CD8-positive, alpha-beta memory T cell (primary cell): ENCODE results near the gene CADM1. TPM values are rescaled to one million over a fixed set of nuclear protein-coding genes. Genes with fewer than 3 reads are reported as not detected.

ENCODE experiments used
- CTCF ChIA-PET: fragments of 350-600 bp; sonication (Branson Sonifier 250); formaldehyde crosslinking; loops from one replicate; lab custom pipeline; 2021; ENCODE audit warnings: antibody characterized with exemption; lab: Charles Lee
- POLR2A ChIA-PET: fragments of 350-600 bp; sonication (Branson Sonifier 250); formaldehyde crosslinking; loops from one replicate; lab custom pipeline; 2021; ENCODE audit warnings: antibody characterized with exemption; lab: Charles Lee
- DNase-seq, 5 donors: peaks; one replicate each; pipeline versions ENCODE4 v3.0.0 to v3.0.0-alpha.2; 2020 to 2022; ENCODE audit warnings: mixed read lengths in 1 of 5
- H3K27ac ChIP-seq: one replicate; pipeline ENCODE4 v1.7.0; 2013; ENCODE audit warnings: low read depth, mild to moderate bottlenecking, low read length, moderate library complexity
- H3K27me3 ChIP-seq: 2 replicates; pipeline ENCODE4 v1.7.0; 2013; ENCODE audit warnings: low read length, mild to moderate bottlenecking; ENCODE audit not compliant: insufficient read depth, poor library complexity, severe bottlenecking
- H3K36me3 ChIP-seq: 2 replicates; pipeline ENCODE4 v1.7.0; 2013; ENCODE audit warnings: mild to moderate bottlenecking, low read length, moderate library complexity; ENCODE audit not compliant: insufficient read depth
- H3K4me1 ChIP-seq: 2 replicates; pipeline ENCODE4 v1.7.0; 2013; ENCODE audit warnings: mild to moderate bottlenecking, low read length, moderate library complexity; ENCODE audit not compliant: insufficient read depth
- H3K4me3 ChIP-seq: 2 replicates; pipeline ENCODE4 v1.7.0; 2013; ENCODE audit warnings: mild to moderate bottlenecking, low read length
- H3K9me3 ChIP-seq: 2 replicates; pipeline ENCODE4 v1.7.0; 2013; ENCODE audit warnings: mild to moderate bottlenecking, low read length
- H3K27ac Mint-ChIP-seq, 8 donors: one replicate each; pipeline ENCODE4 v1.8.0; 2020 to 2021; ENCODE audit warnings: mixed read lengths in 8 of 8, mild to moderate bottlenecking in 6 of 8, inconsistent platforms in 3 of 8, moderate library complexity in 3 of 8
- H3K27me3 Mint-ChIP-seq, 2 donors: one replicate each; pipeline ENCODE4 v1.8.0; 2020 to 2021; ENCODE audit warnings: mixed read lengths in 2 of 2, mild to moderate bottlenecking in 1 of 2, moderate library complexity in 1 of 2
- H3K36me3 Mint-ChIP-seq, 3 donors: one replicate each; pipeline ENCODE4 v1.8.0; 2020 to 2021; ENCODE audit warnings: mixed read lengths in 3 of 3, inconsistent platforms in 1 of 3, mild to moderate bottlenecking in 1 of 3
- H3K4me1 Mint-ChIP-seq, 3 donors: one replicate each; pipeline ENCODE4 v1.8.0; 2020 to 2021; ENCODE audit warnings: mixed read lengths in 3 of 3, inconsistent platforms in 1 of 3, mild to moderate bottlenecking in 1 of 3
- H3K4me3 Mint-ChIP-seq, 7 donors: one replicate each; pipeline ENCODE4 v1.8.0; 2020 to 2021; ENCODE audit warnings: mixed read lengths in 7 of 7, mild to moderate bottlenecking in 6 of 7, moderate library complexity in 4 of 7, inconsistent platforms in 2 of 7
- H3K9me3 Mint-ChIP-seq, 5 donors: one replicate each; pipeline ENCODE4 v1.8.0; 2020 to 2022; ENCODE audit warnings: mixed read lengths in 5 of 5, mild to moderate bottlenecking in 3 of 5, moderate library complexity in 2 of 5, inconsistent platforms in 1 of 5
- polyA plus RNA-seq: library from polyadenylated mRNA; unstranded; fragments of 300-500 nt; fragmentation: Illumina TruSeq; gene quantifications from one replicate; pipeline ENCODE4 v1.2.3, GENCODE V29; 2021
- total RNA-seq, 2 experiments: library from RNA; stranded (reverse); gene quantifications; one replicate each; pipeline ENCODE4 v1.2.3, GENCODE V29; 2021

Gene CADM1
- total and polyA plus RNA-seq, 3 experiments from 2014 or later, result 0.90 to 2.7 (median 1.1) TPM

- H3K4me1 ChIP-seq, result no peaks in the 10 kb centered on the region
- Mint-ChIP-seq H3K4me1 (no peaks in the 10 kb centered on the region), H3K36me3 (peaks cover 0 to 7% (median 2%) of the 10 kb centered on the region in 3 donors), H3K4me3 (no peak overlapping the region), H3K9me3 (no peaks in the 10 kb centered on the region), H3K27ac (no peak overlapping the region), H3K27me3 (no peaks in the 10 kb centered on the region)
- no peaks in the 10 kb centered on the region for H3K27me3 ChIP-seq
- ChIA-PET POLR2A (no interaction called here), CTCF (interaction anchor here (0.7 to 1.2 kb wide), 3 partner anchors 9 to 58 kb away, joined by 3 read pairs; no protein-coding TSS in a partner anchor)
- H3K4me3 ChIP-seq, result no peak overlapping the region
- H3K9me3 ChIP-seq, result no peaks in the 10 kb centered on the region
- H3K27ac ChIP-seq, result no peak overlapping the region
- no peak for DNase-seq
- H3K36me3 ChIP-seq, result no peaks in the 10 kb centered on the region
Observed at GRCh38 chr11:115234794-115235193, 269.4 kb downstream of the CADM1 start.

- POLR2A ChIA-PET, result no interaction called here
- H3K9me3 Mint-ChIP-seq, result peaks cover 0 to 10% (median 8%) of the 10 kb centered on the region in 5 donors
- peaks cover 0 to 19% (median 7%) of the 10 kb centered on the region in 3 donors for H3K36me3 Mint-ChIP-seq
- H3K27ac ChIP-seq, result no peak overlapping the region
- no peaks in the 10 kb centered on the region for H3K36me3 ChIP-seq
- H3K27me3 ChIP-seq, result no peaks in the 10 kb centered on the region
- CTCF ChIA-PET, result interaction anchor here (0.8 kb wide), 1 partner anchor 22 kb away, joined by 3 read pairs; no protein-coding TSS in a partner anchor
- H3K4me3 ChIP-seq, result no peak overlapping the region
- H3K27me3 Mint-ChIP-seq, result peaks cover 0 to 2% of the 10 kb centered on the region in 2 donors
- H3K4me1 ChIP-seq, result peaks cover 13% of the 10 kb centered on the region
- H3K4me1 Mint-ChIP-seq, result peaks cover 13 to 24% (median 23%) of the 10 kb centered on the region in 3 donors
- H3K27ac Mint-ChIP-seq, result no peak overlapping the region
- H3K4me3 Mint-ChIP-seq, result no peak overlapping the region
- H3K9me3 ChIP-seq, result no peaks in the 10 kb centered on the region
- DNase-seq, result no peak
Observed at GRCh38 chr11:115226556-115226955, 277.7 kb downstream of the CADM1 start.

GRCh38 chr11:115224551-115224950 lies 279.7 kb downstream of the CADM1 start:
- Mint-ChIP-seq H3K4me1 (peaks cover 13 to 26% (median 25%) of the 10 kb centered on the region in 3 donors), H3K9me3 (peaks cover 0 to 12% (median 9%) of the 10 kb centered on the region in 5 donors), H3K4me3 (no peak overlapping the region), H3K27ac (no peak overlapping the region), H3K36me3 (peaks cover 0 to 19% (median 3%) of the 10 kb centered on the region in 3 donors), H3K27me3 (peaks cover 0 to 2% of the 10 kb centered on the region in 2 donors)
- CTCF ChIA-PET, result interaction anchor here (0.9 kb wide), 1 partner anchor 10 kb away, joined by 3 read pairs; no protein-coding TSS in a partner anchor
- POLR2A ChIA-PET, result no interaction called here
- Histone ChIP-seq H3K36me3 (no peaks in the 10 kb centered on the region), H3K4me3 (no peak overlapping the region), H3K4me1 (peaks cover 13% of the 10 kb centered on the region), H3K27ac (no peak overlapping the region), H3K9me3 (no peaks in the 10 kb centered on the region), H3K27me3 (no peaks in the 10 kb centered on the region)
- no peak for DNase-seq

- no peaks in the 10 kb centered on the region for H3K9me3 ChIP-seq
- peak overlapping the region; percentile 64 for H3K27ac ChIP-seq
- H3K4me3 Mint-ChIP-seq, result peak overlapping the region in 3 of 7 donors; percentile 43 to 72 (median 60)
- no peaks in the 10 kb centered on the region for H3K27me3 ChIP-seq
- POLR2A ChIA-PET, result interaction anchor here (0.5 kb wide), 1 partner anchor 71 kb away, joined by 11 read pairs; no protein-coding TSS in a partner anchor
- peaks cover 13% of the 10 kb centered on the region for H3K4me1 ChIP-seq
- peaks cover 0 to 19% (median 2%) of the 10 kb centered on the region in 3 donors for H3K36me3 Mint-ChIP-seq
- CTCF ChIA-PET, result no interaction called here
- peak overlapping the region; percentile 74 to 95 (median 91) for H3K27ac Mint-ChIP-seq
- H3K36me3 ChIP-seq, result no peaks in the 10 kb centered on the region
- H3K27me3 Mint-ChIP-seq, result peaks cover 0 to 2% of the 10 kb centered on the region in 2 donors
- H3K4me3 ChIP-seq, result no peak overlapping the region
- H3K4me1 Mint-ChIP-seq, result peaks cover 18 to 40% (median 37%) of the 10 kb centered on the region in 3 donors
- peaks cover 0 to 12% (median 9%) of the 10 kb centered on the region in 5 donors for H3K9me3 Mint-ChIP-seq
- DNase-seq, result no peak
Observed at GRCh38 chr11:115222863-115223530, 281.2 kb downstream of the CADM1 start.

GRCh38 chr11:115222218-115222862 lies 281.9 kb downstream of the CADM1 start:
- ChIA-PET POLR2A (no interaction called here), CTCF (no interaction called here)
- DNase-seq, result peak in 3 of 5 donors; percentile 13 to 61 (median 32)
- no peaks in the 10 kb centered on the region for H3K9me3 ChIP-seq
- peak overlapping the region; percentile 64 for H3K27ac ChIP-seq
- Mint-ChIP-seq H3K4me3 (peak overlapping the region in 4 of 7 donors; percentile 25 to 72 (median 47)), H3K36me3 (peaks cover 0 to 19% (median 0%) of the 10 kb centered on the region in 3 donors), H3K9me3 (peaks cover 0 to 12% (median 9%) of the 10 kb centered on the region in 5 donors), H3K4me1 (peaks cover 22 to 47% (median 44%) of the 10 kb centered on the region in 3 donors), H3K27ac (peak overlapping the region; percentile 41 to 94 (median 87)), H3K27me3 (peaks cover 0 to 2% of the 10 kb centered on the region in 2 donors)
- no peaks in the 10 kb centered on the region for H3K36me3 ChIP-seq
- no peaks in the 10 kb centered on the region for H3K27me3 ChIP-seq
- peaks cover 17% of the 10 kb centered on the region for H3K4me1 ChIP-seq
- H3K4me3 ChIP-seq, result no peak overlapping the region

GRCh38 chr11:115221461-115222069 lies 282.6 kb downstream of the CADM1 start:
- no peak overlapping the region for H3K27ac ChIP-seq

GRCh38 chr11:115220911-115221310 lies 283.3 kb downstream of the CADM1 start:
- H3K4me1 Mint-ChIP-seq, result peaks cover 24 to 60% (median 56%) of the 10 kb centered on the region in 3 donors

More at GRCh38 chr11:115221461-115222069, 282.6 kb downstream of the CADM1 start:
- Mint-ChIP-seq H3K4me3 (peak overlapping the region in 1 of 7 donors; percentile 72), H3K9me3 (peaks cover 0 to 12% (median 9%) of the 10 kb centered on the region in 5 donors), H3K4me1 (peaks cover 22 to 54% (median 52%) of the 10 kb centered on the region in 3 donors), H3K27ac (peak overlapping the region in 6 of 8 donors; percentile 56 to 94 (median 89)), H3K27me3 (peaks cover 0 to 2% of the 10 kb centered on the region in 2 donors), H3K36me3 (peaks cover 0 to 19% (median 0%) of the 10 kb centered on the region in 3 donors)
- Histone ChIP-seq H3K9me3 (no peaks in the 10 kb centered on the region), H3K4me1 (peaks cover 19% of the 10 kb centered on the region), H3K36me3 (no peaks in the 10 kb centered on the region), H3K4me3 (no peak overlapping the region), H3K27me3 (no peaks in the 10 kb centered on the region)
- POLR2A ChIA-PET, result no interaction called here
- CTCF ChIA-PET, result no interaction called here
- no peak for DNase-seq

More at GRCh38 chr11:115220911-115221310, 283.3 kb downstream of the CADM1 start:
- peak overlapping the region in 2 of 8 donors; percentile 24 to 29 for H3K27ac Mint-ChIP-seq
- peaks cover 0 to 17% (median 0%) of the 10 kb centered on the region in 3 donors for H3K36me3 Mint-ChIP-seq
- CTCF ChIA-PET, result interaction anchor here (1.5 kb wide), 1 partner anchor 16 kb away, joined by 3 read pairs; no protein-coding TSS in a partner anchor
- no peaks in the 10 kb centered on the region for H3K9me3 ChIP-seq
- no peak overlapping the region for H3K27ac ChIP-seq
- H3K4me1 ChIP-seq, result peaks cover 19% of the 10 kb centered on the region
- no peaks in the 10 kb centered on the region for H3K27me3 ChIP-seq
- no peaks in the 10 kb centered on the region for H3K36me3 ChIP-seq
- DNase-seq, result no peak
- H3K4me3 Mint-ChIP-seq, result no peak overlapping the region
- peaks cover 0 to 2% of the 10 kb centered on the region in 2 donors for H3K27me3 Mint-ChIP-seq
- POLR2A ChIA-PET, result no interaction called here
- peaks cover 0 to 12% (median 9%) of the 10 kb centered on the region in 5 donors for H3K9me3 Mint-ChIP-seq
- H3K4me3 ChIP-seq, result no peak overlapping the region
